GM21515 (cell line): ENCODE results near the gene GPR82.
"Not testable (repeated sequence)": the region's sequence is repeated elsewhere in the genome, so short reads cannot be mapped to it uniquely, and the experiment has no call there.

Experiments
- ATAC-seq: cut with Tn5 transposase; IDR thresholded peaks from one replicate; pipeline ENCODE4 v1.9.1; 2021; ENCODE audit not compliant: unreplicated experiment

The GPR82 gene

DNA sequence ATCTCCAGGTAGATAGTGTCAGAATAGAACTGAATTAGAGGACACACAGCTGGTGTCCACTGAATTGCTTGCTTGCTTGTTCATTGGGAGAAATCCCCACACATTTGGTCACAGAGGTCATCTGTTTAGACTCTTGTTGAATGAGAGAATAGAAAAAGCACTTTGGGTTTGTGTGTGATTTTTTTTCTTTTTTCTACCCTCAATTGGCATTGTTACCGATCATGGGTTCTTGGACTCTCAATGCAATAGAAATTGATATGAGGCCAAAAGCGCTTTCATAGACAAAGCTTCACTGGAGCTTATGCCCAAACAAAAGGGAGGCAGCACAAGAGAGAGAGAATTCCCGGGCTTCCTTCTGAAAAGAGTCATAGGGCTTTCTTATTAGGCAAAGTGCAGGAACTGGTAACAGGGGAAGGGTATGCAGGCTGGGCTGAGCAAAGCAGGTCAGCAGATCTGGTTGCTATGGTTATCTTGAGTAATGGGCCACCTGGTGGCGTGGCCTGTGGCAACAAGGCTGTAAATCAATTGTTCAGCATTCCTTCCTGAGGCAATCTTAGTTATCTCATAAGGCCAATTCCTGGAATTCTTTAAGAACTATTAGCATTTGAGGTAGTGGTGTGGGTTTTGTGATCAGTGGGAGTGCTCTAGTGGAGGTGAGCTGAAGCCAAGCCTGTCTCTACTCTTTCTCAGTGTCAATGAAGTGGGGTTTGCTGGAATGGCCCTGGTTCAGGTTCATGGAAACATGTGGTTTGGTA lies 5.3 kb upstream of the GPR82 start:
- no peak for ATAC-seq

DNA sequence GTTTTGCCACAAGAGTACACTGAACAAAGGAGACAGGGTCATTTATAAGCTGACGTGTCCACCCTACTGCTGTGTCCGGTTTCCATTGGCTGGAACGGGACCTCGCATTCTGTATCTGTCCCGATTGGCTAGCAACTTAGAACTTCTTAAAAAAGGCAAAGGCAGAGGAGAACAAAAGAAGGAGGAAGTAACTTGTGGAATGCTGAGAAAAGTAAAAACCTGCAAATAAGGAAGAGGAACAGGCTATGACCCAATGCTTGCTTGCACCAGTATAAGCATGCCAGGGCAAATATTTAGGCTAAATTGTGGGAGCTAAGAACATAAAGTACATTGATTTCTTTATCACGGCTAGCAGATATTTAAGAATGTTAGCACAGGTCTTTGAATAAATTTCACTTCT lies 4.4 kb upstream of the GPR82 start:
- ATAC-seq: not testable (repeated sequence)

DNA sequence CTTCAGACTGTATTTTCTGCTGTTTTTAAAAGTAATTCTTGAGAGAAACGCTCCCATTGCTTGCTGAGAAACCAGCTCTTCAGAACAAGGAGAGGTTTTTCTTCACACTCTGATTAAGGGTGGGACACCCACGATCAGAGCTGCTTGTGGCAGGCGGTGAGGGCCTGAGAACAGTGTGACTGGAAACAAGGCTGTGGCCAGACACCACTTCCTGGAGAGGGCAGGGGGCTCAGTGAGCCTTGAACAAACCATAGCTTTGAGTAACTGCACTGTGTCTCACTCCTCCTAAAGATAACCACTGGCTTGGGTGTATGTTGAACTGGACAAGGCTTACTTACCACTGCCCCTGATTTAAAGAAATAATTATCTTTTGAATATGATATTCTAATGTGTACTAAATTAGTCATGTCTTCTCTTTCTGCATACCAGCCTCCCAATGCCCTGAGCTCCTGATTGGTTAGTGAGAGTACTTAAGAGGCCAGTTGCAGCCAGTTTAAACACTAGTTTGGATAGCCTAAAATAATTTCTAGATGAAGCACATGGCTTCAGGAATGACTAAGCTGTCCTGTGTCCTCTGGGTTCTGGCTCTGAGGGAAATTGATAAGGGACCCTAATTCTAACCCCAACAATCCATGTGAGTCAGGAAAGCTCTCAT lies 3.7 kb upstream of the GPR82 start:
- peak; percentile 88 for ATAC-seq

DNA sequence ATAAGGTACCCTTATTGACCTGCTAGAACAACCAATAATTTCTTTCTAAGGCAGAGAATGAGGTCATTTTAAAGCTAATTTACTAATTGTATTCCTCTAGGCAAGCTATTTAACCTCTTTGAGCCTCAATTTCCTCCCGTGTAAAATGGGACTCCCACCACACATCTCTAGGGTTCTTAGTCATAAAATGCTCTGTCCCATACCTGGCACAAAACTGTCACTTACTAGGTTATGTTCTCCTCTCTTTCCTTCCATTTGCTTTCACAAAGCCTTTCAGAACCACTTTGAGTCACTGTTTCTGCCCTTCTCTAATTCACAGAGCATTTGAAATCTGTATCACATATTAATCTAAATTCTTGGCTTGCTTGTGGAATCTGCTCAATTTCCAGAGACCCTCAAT lies 2.4 kb upstream of the GPR82 start:
- ATAC-seq: no peak

DNA sequence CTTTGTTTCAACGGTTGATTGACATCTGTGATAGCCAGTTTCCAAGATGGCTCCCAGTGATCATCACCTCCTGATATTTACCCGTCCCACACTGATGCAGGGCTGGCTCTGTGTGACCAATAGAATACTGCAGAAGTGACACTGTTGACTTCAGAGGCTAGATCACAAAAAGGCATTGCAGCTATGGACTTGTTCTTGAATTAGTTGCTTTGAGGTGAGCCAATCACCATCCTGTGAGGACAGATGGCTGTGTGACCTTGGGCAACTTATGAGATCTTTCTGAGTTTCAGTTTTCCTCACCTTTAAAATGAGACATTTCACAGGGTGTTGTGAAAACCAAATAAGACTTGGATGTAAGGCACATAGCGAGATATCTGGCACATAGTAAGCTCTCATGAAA lies 1.8 kb upstream of the GPR82 start:
- no peak for ATAC-seq

DNA sequence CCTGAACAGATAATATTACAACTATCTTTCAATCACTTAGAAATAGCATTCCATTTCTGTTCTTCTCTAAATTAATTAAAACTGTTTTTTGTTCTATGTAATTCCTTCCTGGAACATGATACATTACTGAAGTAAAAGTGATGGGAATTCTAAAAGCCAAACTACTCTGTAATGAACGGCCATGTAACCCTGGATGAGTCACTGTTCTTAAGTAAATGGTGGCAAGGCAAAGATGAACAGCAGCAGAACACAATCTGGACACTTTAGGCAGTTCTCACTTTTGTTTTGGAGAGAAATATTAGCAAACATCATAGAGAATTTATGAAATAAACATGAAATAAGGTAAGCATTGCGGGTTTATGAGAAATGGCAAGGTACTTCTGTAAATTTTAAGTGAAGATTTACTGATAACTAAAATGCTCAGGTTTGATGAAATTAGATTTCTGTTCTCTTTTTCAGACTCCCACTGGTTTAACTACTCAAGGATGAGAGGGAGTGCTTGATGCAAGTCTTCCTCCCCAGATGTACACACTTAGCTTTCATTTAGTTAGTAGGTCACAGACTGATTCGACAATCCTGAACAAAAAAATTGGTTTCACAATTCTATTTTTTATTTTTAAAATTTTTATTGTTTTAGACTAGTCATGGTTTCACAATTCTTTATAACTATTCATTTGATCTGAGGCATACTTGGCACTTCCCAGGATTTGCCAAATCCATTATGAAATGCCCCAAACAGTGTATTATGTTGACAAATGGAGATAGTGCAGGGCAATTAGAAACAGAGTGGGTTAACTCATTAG lies 964 bp upstream of the GPR82 start:
- ATAC-seq: no peak

DNA sequence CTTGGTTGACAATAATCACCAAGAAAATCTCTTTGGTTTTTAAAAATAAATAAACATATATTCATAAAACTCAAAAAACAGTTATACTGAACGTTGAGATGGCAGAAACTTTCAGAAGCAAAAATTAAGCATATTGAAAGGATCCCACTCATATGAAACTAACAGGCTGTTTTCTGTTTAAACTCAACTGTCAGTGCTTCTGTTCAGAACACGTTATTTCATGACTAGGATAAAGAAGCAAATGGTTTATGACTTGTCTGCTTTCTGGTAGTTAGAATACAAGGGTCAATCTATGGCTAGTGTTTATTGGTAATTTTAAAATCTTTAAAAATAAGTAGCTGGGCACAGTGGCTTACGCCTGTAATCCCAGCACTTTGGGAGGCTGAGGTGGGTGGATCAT lies 4.1 kb downstream of the GPR82 start:
- no peak for ATAC-seq

DNA sequence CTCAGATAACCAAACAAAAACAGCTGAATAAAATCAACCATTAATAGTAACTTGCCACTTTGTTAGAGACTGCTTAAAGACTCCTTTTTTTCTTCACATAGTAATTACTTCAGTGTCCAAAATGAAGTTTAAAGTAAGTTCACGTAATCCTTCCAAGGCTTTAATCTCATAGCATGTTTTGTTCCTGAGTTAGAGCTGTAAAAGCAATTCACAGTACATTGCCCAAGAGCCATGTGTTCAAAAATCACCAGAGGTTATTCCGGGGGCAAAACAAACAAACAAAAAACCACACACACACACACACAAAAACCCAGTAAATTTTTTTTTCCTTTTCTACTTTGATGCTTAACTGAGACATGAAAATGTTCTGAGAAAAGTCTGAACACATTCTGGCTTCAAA lies 6.1 kb downstream of the GPR82 start:
- ATAC-seq: no peak

DNA sequence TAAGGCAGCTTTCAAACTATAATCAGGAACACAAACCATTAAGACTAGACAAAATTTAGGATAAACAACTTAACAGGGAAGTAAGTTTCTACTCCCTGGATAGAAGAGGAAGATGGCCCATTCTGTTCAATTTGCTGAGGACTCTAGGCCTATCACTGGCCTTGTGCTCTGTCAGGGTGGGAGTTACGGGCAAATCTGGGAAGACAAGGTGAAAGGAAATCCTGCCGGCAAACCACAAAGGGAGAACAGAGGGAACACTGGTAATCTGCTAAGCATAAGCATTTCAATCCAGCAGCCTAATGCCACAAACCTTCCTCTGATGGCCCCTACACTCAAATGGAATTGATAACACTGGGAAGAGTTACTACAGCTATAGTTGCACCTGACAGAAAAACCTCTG lies 8.3 kb downstream of the GPR82 start:
- no peak for ATAC-seq

DNA sequence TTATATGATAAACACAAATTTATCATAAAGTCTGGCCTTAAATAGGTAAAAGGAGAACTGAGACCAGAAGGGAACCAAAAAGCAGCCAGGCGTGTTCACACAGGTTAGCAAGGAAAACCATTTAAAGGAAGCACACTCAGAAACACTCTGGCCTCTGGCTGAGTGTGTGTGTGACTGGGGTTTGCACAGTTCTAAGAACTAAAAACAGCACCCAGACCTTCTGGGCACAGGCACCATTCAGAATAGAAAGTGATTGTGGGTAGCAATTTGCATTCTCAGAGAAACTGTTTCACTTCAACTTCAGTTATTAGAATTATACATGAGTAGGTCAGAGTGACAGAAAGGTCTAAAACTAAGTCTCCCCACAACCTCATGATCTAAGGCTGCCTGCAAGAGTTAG lies 10.0 kb downstream of the GPR82 start:
- peak; percentile 98 for ATAC-seq

DNA sequence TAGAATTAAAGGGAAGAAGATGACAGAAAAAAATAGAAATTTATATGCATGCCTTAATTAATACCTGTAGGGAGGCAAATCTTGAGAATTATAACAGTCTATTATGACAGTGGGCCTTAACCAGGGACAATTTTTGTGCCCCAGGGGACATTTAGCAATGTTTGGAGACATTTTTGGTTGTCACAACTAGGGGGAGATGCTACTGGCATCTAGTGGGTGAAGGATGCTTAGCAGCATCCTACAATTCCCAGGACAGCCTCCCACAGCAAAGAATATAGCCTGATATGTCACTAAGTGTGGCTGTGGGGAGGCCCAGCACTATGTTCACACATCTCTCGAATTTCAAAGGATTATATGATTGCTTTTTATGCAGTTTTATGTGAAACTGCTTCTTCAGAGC lies 10.5 kb downstream of the GPR82 start:
- no peak for ATAC-seq

DNA sequence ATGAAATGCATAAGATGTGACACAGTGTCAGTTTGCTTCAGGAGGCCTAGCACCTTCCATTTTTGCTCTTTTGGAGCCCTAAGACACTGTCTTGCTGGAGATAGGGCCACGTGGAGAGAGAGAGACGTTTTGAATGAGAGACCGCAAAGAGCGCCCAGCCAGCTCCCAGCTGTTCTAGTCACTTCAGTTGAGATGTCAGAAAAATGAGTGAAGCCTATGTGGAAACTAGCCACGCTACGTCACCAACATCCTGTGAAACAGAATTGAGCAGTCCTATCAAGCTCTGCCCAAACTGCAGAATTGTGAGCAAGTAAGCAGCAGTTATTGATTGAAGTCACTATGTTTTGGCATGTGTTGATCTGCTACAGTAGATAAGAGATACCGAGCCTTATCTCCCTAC lies 13.1 kb downstream of the GPR82 start:
- no peak for ATAC-seq

DNA sequence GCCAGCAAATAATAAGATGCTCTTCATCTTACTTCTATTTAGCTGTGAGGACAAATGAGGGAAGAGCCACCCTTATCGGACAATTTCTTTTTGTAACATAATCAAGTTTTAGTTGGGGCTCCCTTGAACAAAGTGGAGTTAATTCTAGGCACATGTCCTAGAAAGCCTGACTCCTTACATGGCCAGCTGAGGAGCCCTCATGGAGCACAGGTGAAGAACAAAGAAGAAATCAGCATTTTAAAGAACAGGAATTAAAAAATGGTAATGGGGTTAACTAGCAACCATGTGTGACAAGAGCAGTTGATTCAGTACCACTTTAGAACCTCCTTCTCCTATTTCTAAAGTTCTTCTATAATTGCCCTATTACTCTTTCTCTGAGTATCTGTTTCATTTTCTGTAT lies 15.9 kb downstream of the GPR82 start:
- no peak for ATAC-seq

DNA sequence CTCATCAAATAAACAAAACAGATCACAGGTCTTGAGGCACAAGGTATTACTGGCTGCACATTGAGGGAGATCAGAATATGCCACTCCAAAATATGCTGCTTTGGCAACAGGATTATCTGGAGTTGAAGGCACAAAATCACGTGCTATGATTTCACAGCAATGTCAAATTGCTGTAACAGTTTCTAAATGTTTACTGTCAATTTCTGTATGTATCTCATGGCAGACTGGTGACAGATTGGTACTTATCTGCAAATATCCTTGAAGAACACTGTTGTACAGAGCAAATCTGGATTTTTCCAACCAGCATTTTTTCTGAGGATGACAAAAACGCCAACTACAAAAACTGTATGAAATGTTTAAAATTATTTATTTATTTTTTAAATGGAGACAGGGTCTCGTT lies 26.7 kb downstream of the GPR82 start:
- no peak for ATAC-seq

DNA sequence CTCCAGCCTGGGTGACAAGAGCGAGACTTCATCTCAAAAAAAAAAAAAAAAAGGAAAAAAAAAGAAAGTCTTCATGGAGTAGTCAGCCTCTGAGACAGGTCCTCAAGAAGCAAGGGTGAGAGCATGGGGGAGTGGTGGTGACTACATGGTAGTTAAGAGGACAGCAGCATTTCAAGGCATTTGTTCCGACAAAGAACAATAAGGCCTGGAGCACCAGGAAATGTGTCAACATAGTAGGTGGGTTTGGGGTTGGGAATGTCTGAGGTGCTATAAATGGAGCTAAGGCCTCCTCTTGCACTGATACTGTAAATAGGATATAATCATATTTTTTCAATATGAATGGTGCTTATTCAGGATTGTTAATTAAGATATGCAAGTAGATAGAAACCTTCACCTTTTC lies 34.4 kb downstream of the GPR82 start:
- ATAC-seq: no peak

DNA sequence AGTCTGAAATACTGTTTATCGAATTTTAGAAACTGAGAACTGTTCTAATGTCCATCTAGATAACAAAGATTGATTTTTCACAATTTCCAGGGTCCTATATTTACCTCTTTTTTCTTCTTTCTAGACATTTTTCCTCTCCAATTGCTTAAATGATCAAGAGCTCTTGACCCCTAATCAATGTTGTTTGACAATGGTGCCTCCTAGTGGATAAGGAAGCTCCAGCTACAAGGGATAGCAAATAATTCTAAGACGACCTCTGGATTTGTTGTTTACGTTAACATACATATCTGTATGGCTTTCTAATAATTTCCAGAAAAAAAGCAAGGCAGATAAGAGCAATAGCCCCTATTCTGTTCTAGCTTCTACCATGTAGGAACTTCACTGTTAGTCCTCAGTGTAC lies 35.8 kb downstream of the GPR82 start:
- ATAC-seq: no peak

DNA sequence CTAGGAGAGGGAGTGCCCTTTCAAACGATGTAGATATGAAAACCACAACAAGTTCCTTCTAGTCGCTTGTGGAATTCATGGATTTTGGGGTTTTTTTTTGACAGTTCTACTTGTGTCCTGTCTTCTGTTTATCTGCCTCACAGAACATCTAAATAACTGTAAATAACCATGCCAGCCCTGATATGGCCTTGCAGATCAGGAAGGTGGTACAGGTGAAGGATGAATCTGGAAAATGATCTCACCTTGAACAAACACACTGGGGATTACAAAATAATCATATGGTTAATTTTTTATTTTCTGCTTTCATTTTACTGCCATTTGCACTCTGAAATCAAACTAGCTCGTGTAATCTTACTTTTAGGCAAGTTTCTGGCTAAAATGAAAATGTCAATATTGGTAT lies 37.2 kb downstream of the GPR82 start:
- no peak for ATAC-seq

DNA sequence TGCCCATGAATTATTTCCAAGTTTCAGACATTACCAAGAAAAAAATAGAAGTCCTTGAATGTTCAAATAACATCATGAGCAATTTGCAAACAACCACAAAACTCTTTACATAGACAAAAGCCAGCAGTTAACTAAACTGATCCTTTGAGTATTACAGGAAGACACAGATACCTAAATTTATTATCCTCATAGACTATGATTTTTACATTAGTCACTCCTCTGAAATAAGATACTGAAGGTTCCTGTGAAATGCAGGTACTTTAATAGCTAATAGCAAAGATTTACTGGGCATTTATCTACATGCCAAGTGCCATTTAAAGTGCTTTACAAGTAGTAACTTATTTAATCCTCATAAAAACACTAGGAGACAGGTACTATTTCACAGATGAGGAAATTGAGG lies 37.7 kb downstream of the GPR82 start:
- no peak for ATAC-seq

DNA sequence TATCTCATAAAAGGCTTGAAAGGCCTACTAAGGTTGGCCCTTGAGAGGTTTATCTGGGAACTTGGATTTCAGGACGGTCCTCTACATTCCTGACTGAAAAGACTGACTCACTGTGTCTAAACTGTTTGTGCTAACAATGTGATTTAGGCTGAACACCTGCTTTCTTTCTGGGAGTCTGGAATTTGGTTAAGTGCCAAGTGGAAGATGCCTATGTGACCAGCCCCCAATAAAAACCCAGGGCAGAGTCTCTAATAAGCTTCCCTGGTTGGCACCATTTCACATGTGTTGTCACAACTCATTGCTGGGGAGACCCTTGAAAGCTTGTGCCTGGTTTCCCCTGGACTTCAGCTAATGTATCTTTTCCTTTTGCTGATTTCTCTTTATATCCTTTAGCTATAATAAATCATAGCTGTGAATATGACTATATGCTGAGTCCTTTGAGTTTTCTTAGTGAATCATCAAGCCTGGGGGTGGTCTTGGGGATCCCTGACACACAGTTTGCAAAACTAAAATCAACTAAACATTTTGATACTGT lies 55.1 kb downstream of the GPR82 start:
- no peak for ATAC-seq
